NCI-H69 (cell line): ENCODE results near the gene GOLGB1.
"Not testable (repeated sequence)": the region's sequence is repeated elsewhere in the genome, so short reads cannot be mapped to it uniquely, and the experiment has no call there.

Experiments
- DNase-seq: peaks from one replicate; lab custom pipeline; 2025; lab: John Stamatoyannopoulos, UW

The GOLGB1 gene

DNA sequence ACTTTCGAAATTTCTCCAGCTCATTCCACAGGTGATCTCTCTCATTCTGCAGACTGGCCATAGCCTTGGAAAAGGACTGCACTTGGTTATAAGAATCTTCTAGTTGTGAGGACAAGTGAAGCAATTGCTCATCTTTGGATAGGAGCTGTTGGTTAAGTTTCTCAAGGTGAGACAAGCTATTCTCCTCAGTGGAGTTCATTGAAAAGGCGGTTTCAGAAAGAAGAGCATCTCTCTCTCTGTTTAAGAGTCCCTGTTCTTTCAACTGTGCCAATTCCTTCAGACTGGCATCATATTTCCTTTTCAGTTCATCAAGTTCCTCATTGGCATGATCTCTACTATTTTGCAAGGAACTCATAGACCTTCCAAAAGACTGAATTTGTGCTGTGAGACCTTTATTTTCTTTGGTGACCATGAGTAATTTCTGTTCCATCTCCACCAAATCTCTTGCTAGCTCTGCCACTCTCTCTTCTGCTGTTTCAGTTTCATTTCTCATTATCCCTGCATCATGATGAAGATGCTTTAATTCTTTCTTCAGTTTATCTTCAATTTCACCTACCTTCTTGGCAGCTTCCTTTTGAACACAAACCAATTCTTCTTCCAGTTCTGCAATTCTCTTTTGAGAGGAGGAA, 58.6 kb downstream of the GOLGB1 start:
- DNase-seq = no peak

DNA sequence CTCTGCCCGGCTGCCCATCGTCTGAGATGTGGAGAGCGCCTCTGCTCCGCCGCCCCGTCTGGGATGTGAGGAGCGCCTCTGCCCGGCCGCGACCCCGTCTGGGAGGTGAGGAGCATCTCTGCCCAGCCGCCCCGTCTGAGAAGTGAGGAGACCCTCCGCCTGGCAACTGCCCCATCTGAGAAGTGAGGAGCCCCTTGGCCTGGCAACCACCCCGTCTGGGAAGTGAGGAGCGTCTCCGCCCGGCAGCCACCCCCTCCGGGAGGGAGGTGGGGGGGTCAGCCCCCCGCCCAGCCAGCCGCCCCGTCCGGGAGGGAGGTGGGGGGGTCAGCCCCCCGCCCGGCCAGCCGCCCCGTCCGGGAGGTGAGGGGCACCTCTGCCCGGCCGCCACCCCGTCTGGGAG, 60.8 kb downstream of the GOLGB1 start:
- DNase-seq = not testable (repeated sequence)

DNA sequence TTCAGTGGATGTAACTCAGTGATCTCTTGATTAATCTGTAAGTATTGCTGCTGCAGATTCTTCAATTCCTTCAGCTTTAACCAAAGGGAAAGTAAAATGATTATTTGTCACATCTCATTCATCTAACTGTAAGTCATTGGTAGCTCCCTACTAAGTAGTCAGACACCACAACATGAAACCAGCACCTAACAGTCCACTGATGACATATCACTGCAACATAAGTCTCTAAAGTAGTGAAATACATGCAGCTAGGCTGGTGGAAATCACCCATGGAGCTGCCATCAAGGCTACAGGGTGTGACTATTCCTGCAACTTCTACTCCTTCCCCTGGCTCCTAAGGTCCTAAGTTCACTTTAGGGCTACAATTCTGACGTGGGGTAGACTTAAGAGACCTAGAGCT, 67.7 kb downstream of the GOLGB1 start:
- no peak for DNase-seq

DNA sequence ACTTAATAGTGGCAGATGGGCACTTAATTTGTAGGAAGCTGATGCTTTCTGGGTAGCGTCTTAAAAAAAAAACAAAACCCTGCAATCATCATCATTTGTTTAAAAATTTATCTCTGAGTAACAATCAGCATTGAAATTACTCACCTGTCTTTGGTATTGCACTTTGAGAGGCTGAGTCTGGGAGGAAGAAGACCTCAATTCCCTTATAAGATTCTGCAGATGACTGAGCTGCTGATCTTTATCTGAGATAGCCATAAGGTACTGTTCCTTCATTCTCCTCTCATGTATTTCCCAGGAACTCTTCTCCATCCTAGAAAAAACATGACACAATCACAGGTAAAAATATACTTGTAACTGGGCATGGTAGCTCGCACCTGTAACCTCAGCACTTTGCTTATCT, 72.4 kb downstream of the GOLGB1 start:
- no peak for DNase-seq

DNA sequence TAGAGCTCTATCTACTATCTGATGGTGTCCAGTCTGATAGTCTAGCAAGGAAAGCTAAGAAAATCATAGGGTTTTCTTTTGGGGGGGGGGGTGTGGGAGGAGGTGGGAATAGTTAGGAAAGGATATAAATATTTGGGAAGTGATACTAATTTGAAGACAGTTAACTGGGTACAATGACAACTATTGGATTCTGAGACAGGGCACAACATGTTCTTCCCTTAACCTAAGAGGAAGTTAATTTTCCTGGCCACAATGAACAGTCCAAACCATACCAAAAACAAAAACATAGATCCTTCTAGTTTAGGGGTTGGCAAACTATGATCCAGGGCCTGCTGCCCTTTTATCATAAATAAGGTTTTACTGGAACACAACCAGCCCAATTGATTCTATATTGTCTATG, 78.9 kb downstream of the GOLGB1 start:
- DNase-seq = no peak

DNA sequence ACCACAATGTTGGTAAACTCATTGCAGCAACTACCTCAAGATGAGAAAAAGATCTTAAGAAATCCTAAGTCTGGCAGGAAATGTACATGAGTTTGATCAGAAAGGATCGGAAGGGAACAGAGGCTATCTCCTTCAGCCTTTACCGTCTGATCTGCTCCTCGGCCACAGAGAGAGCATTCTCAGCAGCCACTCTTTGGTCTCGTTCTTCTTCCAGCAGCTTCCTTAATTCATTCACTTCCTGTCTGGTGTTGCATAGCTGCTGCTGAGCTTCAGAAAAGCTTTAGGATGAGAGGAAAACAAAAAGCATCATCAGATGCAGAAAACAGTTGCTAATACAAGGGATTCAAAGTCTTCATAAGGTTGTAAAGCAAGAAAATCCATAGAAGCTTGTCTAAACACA, 82.2 kb downstream of the GOLGB1 start:
- no peak for DNase-seq

DNA sequence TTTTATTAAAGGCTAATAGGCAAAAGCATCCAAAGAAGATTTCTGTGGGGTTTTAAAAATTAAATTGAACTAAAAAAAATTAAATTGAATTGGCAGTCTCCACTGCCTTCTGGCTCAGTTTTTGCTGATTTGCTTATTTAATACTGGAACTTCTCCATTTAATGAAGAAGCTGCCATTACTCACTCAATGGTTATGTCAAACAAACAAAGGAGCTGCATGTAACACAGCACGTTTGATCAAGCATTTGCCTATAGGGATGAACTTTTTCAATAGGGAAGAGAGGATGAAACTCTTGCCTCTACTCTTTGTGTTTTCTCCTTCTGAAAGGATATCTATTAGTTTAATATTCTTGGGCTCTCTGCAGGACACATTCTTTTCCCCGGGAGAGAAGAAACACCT, 84.1 kb downstream of the GOLGB1 start:
- no peak for DNase-seq

DNA sequence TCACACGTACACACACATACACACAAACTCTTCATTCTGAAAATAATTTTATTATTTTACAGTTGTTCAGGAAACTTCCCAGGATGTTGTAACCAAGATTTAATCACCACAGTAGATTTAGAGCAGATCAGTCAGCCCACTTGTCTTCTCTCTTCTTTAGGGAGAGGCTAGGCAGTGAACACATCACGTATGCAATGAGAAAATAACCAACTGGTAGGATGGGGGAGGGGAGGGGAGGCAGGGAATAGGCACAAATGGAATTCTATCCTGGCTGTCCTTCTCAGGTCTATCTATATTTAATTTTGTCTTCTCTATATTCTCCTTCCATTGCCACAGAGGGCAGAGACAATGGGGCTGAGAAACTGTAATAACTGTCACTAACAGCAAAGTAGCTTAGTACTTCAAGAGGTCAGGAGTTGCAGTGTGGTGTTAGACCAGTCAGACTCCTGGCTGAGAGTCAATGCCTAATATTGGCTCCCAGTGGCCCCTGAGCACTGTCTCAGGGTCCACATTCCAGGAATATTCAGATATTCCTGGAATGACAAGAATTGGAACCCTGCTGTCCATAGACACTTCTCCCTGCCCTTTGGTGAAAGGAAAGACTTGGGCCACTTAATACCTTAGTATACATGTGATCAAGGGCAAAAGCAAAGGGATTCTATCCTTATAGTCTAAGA, 86.2 kb downstream of the GOLGB1 start:
- DNase-seq = no peak

DNA sequence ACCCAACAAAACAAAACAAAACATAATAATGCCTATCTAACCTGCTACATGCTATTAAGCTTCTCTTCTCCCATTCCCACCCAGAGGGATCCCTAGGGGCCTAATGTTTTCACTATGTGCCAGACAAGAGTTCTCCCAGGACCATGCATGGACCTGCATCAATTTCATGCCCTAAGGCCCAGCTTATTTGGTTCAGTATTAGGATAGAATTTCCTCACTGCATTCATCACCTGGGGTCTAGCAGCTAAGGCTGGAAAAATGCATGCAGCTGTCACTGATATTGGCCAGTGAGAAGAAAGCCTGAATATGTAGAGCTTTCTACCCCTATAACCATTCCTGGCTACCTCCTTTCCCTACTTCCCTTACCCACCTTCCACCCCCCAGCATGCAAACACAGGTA, 86.8 kb downstream of the GOLGB1 start:
- DNase-seq = no peak

DNA sequence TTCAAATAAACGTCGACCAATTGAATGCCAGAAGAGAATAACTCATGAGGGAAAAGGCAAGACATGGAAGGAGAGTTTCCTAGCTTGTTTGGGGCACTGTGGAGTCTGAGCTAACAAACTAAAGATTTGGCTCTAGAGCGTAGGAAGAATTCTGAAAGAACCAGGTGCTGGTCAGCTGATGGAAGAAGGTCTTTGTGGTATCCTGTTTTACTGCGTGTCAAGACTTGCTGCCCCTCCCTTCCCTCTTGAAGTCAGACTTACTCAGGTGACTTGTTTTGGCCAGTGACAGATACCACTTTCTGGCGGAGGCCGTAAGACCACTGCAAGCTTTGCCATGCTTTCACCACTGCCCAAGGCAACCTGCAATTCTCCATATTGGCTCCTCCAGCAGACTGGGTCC, 88.2 kb downstream of the GOLGB1 start:
- DNase-seq = no peak

DNA sequence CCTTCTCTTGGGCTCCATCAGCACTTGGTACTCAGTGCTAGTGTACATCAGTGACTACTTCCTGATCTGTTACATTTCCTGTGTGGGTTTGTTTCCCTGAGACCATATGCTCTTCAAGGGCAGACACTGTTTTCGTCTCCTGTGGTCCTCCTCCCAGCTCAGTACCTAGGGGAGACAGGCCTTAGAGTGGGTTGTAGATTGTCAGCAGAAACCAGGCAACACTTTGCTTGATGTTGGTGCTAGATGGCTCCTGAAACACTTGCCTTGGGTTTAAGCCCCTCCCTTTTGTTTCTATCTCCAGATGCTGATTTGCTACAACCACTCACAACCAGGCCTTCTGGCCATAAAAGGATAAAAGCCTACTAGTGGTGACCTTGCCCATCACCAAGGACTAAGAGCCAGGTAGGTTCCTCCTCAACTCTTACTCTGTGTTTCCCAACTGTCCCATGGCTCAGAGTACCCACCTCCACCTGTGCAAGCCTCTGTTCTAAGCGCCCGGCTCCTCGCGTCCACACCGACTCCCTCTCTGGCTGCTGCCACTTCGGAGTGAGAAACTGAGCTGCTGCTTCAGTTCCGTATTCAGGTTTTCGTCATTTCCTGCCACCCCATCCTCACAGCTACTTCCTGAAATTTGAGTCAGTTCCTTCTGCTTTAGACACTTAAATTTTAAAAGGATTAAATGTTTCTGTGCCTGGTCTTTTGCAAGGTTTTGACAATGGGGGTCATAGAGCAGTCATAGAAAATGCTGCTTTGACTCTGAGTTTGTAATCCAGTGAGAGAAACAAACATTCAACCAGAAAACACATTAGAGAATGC, 89.0 kb downstream of the GOLGB1 start, which contains the start of gene HCLS1:
HCLS1 (minus strand) TSS at position 548 of the 816 bp plus-strand sequence. CDS start 2,556 bp downstream, outside the sequence.
- DNase-seq = no peak

DNA sequence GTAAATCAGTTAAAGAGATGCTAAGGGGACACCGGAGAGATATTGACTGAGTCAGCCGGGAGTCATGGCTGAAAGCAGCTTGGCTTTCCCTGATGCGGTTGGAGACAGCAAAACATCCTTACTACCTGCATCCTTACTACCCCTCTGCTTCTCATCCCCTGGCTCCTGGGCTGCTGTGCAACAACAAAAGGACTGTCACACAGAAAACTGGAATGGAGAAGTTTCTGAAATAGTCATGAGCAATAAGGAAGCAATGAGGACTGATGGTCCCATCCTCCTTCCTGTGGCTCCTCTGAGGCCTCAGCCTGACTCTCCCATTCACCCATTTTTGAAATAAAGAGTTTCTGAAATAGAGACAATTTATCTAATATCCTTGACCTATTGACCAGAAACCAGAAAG, 90.0 kb downstream of the GOLGB1 start:
- DNase-seq = no peak

DNA sequence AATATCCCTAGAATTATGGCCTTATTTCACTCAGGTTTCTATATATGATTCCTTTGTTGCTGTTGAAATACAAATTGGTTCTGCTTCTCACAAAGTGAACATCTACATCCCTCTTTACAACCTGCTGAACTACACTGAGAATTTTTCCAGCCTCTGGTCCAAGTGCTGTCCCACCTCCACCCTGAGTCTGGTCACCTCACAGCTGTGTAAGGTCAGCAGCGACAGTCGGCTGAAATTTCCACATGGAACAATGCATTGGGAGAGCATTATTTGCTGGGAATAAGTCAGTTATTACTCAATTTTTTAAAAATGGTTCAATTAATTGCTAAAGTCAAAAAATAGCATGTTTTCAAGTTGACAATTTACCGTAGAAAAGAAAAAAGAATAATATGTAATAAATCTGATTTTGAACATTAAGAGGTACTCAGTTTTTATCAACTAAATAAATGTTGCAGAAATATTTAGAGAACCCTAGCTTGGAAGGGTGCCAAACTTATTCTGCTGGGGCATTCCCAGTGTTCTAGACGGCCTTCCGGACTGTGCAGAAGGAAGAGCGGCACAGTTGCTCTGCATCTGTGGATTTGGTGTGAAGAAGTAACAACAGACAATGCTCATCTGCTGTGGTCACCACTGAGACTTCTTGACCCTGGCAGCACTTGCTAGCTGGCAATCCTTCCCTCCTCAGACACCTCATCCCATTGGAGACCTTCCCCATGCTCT, 90.7 kb downstream of the GOLGB1 start:
- no peak for DNase-seq

DNA sequence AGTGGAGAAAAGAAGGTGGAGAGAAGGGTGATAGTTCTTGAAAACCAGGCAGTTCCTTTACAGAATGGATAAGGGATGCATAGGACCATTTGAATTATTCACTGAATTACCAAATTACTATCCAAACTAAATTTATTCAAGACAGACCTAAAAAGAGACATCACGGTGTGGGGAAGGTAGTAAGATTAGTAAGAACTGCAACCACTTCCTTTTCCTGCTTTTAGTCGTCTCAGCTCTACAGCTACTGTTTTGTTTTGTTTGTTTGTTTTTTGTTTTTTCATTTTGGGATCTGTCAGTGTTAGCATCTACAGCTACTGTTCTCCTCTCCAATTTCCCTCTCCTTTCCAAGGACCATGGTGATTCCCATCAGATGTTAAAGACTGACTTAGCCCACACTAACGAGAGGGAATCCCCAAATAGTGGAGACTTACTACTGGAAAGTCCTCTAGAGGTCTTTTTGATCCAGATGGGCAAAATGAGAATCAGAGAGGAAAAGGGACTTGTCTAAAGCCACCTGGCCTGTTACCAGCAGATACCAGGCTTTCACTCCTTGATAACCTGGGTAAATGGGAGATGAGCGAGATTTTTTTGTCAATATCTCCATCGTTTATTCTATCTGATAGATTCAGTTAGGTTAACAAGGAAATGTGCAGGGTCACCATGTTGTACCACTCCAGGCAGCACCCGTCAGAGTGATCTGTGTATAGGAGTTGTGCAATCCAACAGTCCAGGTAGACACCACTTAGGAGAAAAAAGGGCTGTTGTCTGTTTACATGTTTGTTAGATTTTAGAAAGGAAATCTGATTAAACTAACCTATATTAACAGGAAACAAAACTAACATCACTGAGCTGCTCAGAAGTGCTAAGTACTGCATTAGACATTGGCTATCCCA, 94.8 kb downstream of the GOLGB1 start:
- no peak for DNase-seq

DNA sequence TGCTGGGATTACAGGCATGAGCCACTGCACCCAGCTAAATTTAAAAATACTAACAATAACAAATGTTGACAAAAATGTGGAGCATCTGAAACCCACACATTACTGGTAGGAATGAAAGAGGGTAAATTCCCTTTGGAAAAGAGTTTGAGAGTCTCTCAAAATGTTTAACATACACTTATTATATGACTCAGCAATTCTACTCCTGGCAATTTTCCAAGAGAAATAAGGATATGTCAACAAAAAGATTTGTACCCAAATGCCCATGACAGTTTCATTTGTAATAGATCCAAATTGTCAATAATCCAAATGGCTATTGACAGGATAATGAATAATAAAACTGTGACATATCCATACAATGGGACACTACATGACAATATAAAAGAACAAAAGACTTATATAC, 97.9 kb downstream of the GOLGB1 start:
- peak; percentile 52 for DNase-seq

DNA sequence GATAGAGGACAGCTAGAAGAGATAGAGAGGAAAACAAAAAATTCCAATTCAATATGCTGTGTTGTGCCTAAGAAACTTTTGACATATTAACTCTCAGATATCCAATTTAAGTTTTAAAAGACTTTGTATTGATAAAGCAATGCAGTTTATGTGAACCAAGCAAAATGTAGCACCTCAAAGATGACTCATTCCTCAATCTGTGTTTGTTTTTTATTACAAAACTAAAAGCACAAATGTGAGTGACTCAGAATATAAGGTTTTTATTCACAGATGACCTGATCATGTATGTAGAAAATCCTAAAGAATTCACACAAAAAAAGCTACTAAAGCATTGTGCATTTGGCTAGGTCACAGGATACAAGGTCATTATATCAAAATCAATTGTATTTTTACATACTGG, 99.9 kb downstream of the GOLGB1 start:
- no peak for DNase-seq

DNA sequence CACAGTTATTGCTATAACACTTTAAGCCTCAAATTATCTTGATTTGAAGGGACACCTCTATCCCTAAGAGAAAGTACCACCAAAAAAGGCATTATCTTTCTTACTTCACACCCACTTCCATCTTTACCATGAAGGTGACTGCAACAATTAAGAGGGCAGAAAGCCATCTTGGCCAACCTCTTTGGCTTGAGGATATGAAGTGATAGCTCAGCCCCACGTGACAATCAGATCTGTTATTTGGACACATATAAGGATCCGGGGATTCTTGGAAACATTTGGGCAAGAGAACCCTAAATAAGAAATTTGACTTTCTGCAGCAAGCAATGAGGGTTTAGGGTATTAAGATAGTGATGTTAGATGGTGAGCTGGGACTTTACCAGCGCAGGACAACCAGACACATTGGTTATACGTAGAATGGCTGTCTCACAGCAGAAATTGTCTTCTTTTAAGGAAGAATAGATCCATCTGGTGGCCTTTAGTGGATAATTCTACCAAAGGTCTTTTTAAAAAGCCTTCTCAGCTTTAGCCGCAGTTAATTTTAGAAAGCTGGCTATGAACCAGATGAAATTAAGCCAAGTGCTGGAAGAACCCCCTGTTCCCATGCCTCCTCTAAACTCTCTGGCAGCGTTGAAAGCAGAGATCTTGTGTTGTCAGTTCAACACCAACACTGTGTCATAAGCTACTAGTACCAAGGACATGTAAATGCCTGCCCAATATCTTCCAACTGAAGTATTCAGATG, 101.2 kb downstream of the GOLGB1 start:
- DNase-seq = no peak

DNA sequence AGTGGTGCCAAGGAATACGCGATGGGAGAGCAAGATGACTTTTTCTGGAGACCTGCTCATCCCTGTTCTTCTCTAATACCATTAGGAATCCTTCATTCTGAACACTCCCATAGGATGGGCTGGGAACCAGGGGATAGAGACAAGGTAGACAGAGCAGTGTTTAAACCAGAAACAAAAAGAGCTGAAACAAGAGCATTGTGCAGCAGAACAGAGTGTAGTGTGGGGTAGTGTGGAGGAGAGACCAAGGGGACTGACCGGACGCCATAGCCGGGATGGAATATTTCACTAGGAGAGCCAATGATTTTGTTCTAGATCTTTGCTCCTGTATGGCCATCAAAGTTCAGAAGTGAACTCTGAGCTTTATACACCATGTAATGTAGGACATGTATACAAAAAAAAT, 104.5 kb downstream of the GOLGB1 start:
- no peak for DNase-seq

DNA sequence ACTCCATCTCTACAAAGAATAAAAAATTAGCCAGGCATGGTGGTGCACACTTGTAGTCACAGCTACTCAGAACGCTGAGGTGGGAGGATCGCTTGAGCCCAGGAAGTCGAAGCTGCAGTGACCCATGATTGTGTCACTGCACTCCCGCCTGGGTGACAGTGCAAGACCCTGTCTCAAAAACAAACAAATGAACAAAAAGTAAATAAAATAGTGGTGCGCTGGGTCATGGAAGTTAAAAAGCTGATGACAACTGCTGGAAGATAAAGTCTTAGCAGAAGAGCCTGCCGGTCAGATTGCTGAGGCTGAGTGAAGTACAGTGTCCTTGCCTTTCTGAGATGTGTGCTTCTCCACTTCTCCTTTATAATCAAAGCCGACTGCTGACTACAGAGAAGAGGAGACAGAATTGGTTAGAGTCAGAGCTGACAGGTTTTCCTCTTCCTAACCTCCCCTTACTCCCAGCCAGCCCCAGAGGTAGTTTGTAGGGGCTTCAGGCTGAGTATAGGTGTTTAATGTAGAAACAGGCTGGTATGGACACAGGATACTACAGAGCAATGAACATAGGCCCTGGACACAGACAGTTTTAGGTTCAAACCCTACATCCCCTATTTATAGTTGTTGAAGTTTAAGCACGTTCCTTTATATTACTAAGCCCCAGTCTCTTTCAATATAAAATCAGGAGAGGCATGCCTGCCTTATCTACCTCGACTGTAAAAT, 106.8 kb downstream of the GOLGB1 start:
- no peak for DNase-seq

DNA sequence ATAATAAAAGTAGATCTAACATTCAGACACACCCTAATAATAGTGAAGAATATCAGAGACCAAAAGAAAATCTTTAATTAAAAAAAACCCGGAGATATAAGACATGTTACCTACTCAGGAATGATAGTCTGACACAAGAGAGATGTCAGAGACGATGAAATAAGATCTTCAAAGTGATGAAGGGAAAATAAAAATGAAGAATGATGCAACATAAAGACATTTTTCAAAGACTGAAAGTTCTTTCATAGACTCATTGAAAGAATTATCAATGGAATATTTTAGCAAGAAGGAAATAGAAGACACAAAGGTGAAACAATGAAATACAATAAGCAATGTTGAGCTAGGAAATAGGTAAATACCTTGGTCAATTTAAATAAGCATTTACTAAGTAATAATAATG, 108.4 kb downstream of the GOLGB1 start:
- DNase-seq = no peak
